ENCODE results near the gene TRPC4. TPM values are rescaled to one million over a fixed set of nuclear protein-coding genes. Genes with fewer than 3 reads are reported as not detected.

TRPC4 gene
- total RNA-seq, 1 experiment from 2014 or later: 0.22 TPM

GRCh38 chr13:37679043-37679442 is 190.5 kb downstream of the TRPC4 start:
- no peak overlapping the region for H3K9ac ChIP-seq (ENCODE audit: low read length)
- H3K9me3 ChIP-seq (ENCODE audit: low read length): no peaks in the 10 kb centered on the region
- no peaks in the 10 kb centered on the region for H3K36me3 ChIP-seq (ENCODE audit: low read depth, low read length)
- H3K4me3 ChIP-seq (ENCODE audit: low read length): no peak overlapping the region
- BruUV-seq (replicated peaks): no TSS peak
- no peak overlapping the region for H3K4me2 ChIP-seq (ENCODE audit: low read length)
- H2AFZ ChIP-seq (ENCODE audit: low read length): no peak overlapping the region
- no peak for TF ChIP-seq EZH2phosphoT487 (IDR thresholded peaks at IDR 0.05; ENCODE audit: borderline replicate concordance, low read length)
- TF ChIP-seq, protein P1, sequence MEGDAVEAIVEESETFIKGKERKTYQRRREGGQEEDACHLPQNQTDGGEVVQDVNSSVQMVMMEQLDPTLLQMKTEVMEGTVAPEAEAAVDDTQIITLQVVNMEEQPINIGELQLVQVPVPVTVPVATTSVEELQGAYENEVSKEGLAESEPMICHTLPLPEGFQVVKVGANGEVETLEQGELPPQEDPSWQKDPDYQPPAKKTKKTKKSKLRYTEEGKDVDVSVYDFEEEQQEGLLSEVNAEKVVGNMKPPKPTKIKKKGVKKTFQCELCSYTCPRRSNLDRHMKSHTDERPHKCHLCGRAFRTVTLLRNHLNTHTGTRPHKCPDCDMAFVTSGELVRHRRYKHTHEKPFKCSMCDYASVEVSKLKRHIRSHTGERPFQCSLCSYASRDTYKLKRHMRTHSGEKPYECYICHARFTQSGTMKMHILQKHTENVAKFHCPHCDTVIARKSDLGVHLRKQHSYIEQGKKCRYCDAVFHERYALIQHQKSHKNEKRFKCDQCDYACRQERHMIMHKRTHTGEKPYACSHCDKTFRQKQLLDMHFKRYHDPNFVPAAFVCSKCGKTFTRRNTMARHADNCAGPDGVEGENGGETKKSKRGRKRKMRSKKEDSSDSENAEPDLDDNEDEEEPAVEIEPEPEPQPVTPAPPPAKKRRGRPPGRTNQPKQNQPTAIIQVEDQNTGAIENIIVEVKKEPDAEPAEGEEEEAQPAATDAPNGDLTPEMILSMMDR (conservative IDR thresholded peaks at IDR 0.05; ENCODE audit: low read depth, low read length): peak; percentile 43; the same call in 1 of the 2 replicates
- peaks cover 18% of the 10 kb centered on the region for H3K4me1 ChIP-seq (ENCODE audit: insufficient read depth, low read length)
- POLR2A ChIA-PET (ENCODE audit: unreplicated experiment): no interaction called here
- CTCF ChIA-PET: interaction anchor here (0.7 kb wide), 1 partner anchor 903 kb away, joined by 4 read pairs; no protein-coding TSS in a partner anchor
- no peak for ATAC-seq
- intact Hi-C loops (cut with micrococcal nuclease): no loop called here
- H3K27me3 ChIP-seq (ENCODE audit: low read length): no peaks in the 10 kb centered on the region
- no peaks in the 10 kb centered on the region for H3F3A ChIP-seq (ENCODE audit: low read length, unreplicated experiment)
- no peaks in the 10 kb centered on the region for H3K79me2 ChIP-seq (ENCODE audit: low read length)
- no peak overlapping the region for H3K27ac ChIP-seq (ENCODE audit: low read length)
- no peaks in the 10 kb centered on the region for H4K20me1 ChIP-seq (ENCODE audit: low read length)
- DNase-seq: peak; percentile 22
- H3K9me2 ChIP-seq (replicated peaks; ENCODE audit: low read length): no peaks in the 10 kb centered on the region

- BruUV-seq (replicated peaks): no TSS peak
- Histone ChIP-seq H3K9me3 (ENCODE audit: low read length) (no peaks in the 10 kb centered on the region), H3F3A (ENCODE audit: low read length, unreplicated experiment) (no peaks in the 10 kb centered on the region), H2AFZ (ENCODE audit: low read length) (no peak overlapping the region), H3K4me2 (ENCODE audit: low read length) (no peak overlapping the region), H3K9me2 (replicated peaks; ENCODE audit: low read length) (no peaks in the 10 kb centered on the region), H3K27me3 (ENCODE audit: low read length) (no peaks in the 10 kb centered on the region), H3K4me1 (ENCODE audit: insufficient read depth, low read length) (no peaks in the 10 kb centered on the region), H3K36me3 (ENCODE audit: low read depth, low read length) (no peaks in the 10 kb centered on the region), H3K27ac (ENCODE audit: low read length) (no peak overlapping the region), H4K20me1 (ENCODE audit: low read length) (no peaks in the 10 kb centered on the region), H3K79me2 (ENCODE audit: low read length) (no peaks in the 10 kb centered on the region), H3K4me3 (ENCODE audit: low read length) (no peak overlapping the region), H3K9ac (ENCODE audit: low read length) (no peak overlapping the region)
- intact Hi-C loops (cut with micrococcal nuclease): no loop called here
- no peak for DNase-seq
- TF ChIP-seq, protein P1 (conservative IDR thresholded peaks at IDR 0.05; ENCODE audit: low read depth, low read length): no peak
- TF ChIP-seq EZH2phosphoT487 (IDR thresholded peaks at IDR 0.05; ENCODE audit: borderline replicate concordance, low read length) (no peak), EZH2 (IDR thresholded peaks at IDR 0.05; ENCODE audit: low read length, unreplicated experiment) (no peak)
- POLR2A ChIA-PET (ENCODE audit: unreplicated experiment): no interaction called here
- ATAC-seq: no peak
- CTCF ChIA-PET: no interaction called here
Observed at GRCh38 chr13:37669845-37670244, 199.7 kb downstream of the TRPC4 start.

DNA sequence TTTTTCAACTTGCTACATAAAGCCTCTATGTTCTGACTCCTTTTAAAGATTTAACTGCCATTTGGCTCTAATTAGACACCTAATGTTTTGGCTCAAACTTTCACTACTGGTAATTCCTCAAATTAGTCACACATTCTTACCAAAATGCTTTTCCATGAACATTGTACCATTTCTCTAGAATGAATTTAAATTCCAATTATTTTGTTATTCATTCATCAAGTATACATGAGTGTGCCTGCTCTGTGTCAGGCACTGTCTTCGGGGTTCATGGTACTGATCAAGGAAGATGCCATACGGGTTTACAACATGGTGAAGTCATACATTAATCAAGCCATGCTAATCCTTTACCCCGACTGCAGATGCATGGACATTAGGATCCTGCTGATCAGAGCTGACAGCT is 201.9 kb downstream of the TRPC4 start:
- ChIA-PET POLR2A (ENCODE audit: unreplicated experiment) (no interaction called here), CTCF (no interaction called here)

More for the DNA sequence above, 201.9 kb downstream of the TRPC4 start:
- TF ChIP-seq, protein P1 (conservative IDR thresholded peaks at IDR 0.05; ENCODE audit: low read depth, low read length): no peak
- TF ChIP-seq EZH2 (IDR thresholded peaks at IDR 0.05; ENCODE audit: low read length, unreplicated experiment) (no peak), EZH2phosphoT487 (IDR thresholded peaks at IDR 0.05; ENCODE audit: borderline replicate concordance, low read length) (no peak)
- DNase-seq (no peak), ATAC-seq (no peak)
- Histone ChIP-seq H3K27me3 (ENCODE audit: low read length) (no peaks in the 10 kb centered on the region), H3K79me2 (ENCODE audit: low read length) (no peaks in the 10 kb centered on the region), H3K4me2 (ENCODE audit: low read length) (no peak overlapping the region), H3K9ac (ENCODE audit: low read length) (no peak overlapping the region), H3K9me2 (replicated peaks; ENCODE audit: low read length) (no peaks in the 10 kb centered on the region), H3K27ac (ENCODE audit: low read length) (no peak overlapping the region), H3K9me3 (ENCODE audit: low read length) (no peaks in the 10 kb centered on the region), H2AFZ (ENCODE audit: low read length) (no peak overlapping the region), H3K4me3 (ENCODE audit: low read length) (no peak overlapping the region), H3F3A (ENCODE audit: low read length, unreplicated experiment) (no peaks in the 10 kb centered on the region), H4K20me1 (ENCODE audit: low read length) (no peaks in the 10 kb centered on the region), H3K4me1 (ENCODE audit: insufficient read depth, low read length) (no peaks in the 10 kb centered on the region), H3K36me3 (ENCODE audit: low read depth, low read length) (no peaks in the 10 kb centered on the region)
- intact Hi-C loops (cut with micrococcal nuclease): no loop called here
- no TSS peak for BruUV-seq (replicated peaks)
